Measurements from ENCODE around the gene MOBP.
"Not testable (repeated sequence)": the region's sequence is repeated elsewhere in the genome, so short reads cannot be mapped to it uniquely, and the experiment has no call there.

The MOBP gene

DNA sequence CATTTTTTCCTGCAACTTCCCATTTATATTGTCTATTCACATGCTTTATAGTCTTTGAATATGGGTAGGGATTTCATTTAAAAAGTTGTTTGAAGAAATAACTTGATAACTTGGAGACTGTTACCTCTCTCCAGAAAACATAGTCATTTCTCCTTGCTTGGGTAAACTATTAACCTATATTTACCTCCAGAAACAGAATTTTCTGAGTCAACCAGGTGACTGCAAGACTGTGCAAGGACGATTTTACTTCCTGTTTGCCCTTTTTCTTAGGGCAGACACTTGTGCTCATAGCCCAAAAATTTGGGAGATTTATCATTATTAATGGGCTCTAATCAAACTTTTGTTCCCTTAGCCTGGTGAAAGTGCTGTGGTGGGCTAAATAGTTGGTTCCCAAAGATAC is 14.3 kb upstream of the MOBP start:
- DNase-seq: no peak

DNA sequence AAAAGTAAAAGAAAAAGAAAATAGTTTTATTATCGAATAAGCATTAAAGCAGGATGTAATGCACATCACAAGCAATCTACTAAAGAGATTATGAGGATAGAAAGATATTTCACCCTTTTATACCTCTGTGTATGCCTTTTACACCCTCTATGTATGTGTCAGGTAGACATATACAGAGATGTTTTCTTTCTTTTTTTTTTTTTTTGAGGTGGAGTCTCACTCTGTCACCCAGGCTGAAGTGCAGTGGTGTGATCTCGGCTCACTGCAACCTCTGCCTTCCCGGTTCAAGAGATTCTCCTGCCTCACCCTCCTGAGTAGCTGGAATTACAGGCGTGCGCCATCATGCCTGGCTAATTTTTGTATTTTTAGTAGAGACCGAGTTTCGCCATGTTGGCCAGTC is 13.6 kb upstream of the MOBP start:
- not testable (repeated sequence) for DNase-seq

DNA sequence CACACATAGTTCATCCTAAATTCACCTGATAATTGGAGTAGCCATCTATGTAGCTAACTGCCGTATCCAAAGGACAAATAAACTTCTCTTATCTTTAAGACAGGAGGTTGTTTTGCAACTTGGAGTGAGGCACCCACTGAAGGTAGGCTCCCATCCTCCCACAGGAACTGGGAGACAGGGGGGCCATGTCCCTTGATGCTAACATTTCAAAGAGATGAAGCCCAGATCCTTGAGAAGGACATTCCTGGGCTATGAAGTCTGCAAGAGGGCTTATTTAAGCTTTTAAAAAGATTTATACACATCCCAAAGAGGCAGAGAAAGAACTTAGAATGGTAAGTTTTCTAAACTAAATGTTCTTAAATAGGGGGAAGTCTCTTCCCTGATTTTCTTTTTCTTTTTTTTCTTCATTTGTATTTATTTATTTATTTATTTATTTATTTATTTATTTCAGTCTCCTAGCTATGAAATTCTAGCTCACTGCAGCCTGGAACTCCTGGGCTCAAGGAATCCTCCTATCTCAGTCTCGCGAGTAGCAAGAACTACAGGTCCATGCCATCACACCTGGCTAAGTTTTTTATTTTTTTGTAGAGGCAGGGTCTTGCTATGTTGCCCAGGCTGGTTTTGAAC is 12.8 kb upstream of the MOBP start:
- no peak for DNase-seq

DNA sequence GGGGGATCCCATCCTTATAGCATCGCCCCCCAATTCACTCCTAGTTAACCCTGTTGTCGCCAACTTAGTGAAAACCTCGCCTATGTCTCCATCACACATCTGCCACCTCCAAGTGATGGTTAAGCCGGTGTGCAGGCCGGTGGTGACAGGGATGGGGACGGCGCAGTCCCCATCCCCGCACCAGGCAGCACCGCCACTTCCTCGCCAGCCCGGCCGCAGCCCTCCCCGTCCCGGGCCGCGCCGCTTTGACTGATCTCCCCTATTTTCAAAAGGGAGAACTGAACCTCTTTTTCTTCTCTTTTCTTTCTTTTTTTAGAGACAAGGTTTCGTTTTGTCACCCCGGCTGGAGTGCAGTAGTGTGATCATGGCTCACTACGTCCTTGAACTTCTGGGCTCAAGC is 11.3 kb upstream of the MOBP start:
- DNase-seq: no peak

DNA sequence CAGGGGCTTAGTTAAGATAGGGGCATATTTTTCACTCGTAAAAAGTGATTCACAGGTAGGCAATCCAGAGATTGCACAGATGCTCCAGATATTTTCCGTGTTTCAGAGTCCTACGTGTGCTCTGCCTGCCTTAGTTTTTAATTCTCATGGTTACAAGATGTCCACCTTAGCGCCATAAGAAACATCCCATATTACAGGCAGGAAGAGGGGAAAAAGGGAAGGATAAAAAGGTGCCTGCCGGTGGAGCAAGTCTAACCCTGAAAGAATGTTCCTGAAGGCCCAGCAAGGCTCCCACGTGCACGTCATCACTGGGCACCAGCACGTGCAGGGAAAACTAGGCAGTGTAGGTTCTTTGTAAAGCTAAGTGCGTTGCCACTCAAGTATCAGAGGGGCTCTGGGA is 10.1 kb upstream of the MOBP start:
- no peak for DNase-seq

DNA sequence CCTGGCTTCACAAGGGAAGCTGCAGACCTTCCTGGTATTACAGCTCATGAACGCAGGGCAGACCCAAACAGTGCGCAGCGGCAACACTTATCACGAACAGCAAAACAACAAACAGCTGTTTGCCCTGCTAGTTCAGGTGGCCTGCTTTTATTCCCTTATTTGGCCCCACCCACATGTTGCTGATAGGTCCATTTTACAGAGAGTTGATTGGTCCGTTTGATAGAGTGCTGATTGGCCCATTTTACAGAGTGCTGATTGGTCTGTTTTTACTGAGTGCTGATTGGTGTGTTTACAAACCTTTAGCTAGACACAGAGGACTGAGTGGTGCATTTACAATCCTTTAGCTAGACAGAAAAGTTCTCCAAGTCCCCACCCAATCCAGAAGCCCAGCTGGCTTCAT is 8.9 kb upstream of the MOBP start:
- not testable (repeated sequence) for DNase-seq

DNA sequence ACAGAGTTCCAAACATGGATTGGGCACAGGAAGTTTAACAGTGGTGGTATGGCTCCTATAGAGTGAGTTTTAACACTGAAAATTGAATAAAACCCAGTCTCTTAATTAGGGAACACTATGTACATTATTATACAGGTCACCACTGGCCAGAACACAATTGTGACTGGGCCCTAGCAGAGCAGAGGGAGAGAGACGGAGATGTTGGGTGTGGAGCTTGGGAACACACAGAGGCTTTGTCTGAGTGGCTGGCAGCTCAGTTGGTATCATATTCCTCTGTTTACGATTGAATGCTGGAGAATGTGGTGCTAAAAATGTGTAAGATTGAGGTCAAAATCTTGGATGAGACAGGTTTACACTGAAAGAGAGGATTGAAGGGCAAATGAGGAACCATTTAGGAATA is 6.8 kb upstream of the MOBP start:
- DNase-seq: no peak

DNA sequence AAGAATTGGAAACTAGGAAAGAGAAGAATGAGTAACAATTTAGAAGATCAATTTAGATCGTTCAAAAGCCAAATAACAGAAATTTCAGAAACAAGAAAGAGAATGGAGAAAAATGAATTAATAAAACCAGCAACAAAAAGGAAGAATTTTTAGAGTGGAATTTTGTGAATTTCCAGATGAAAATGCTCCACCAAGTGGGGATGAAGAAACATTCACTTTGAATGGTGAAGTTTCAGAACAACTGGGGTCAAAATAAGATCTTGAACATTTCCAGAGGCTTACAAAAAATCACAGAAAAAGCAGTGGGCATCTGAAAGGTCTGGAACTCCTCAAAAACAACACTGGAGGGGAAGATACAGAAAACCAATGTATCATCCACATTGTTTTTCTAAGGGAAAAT is 4.2 kb upstream of the MOBP start:
- DNase-seq: no peak

DNA sequence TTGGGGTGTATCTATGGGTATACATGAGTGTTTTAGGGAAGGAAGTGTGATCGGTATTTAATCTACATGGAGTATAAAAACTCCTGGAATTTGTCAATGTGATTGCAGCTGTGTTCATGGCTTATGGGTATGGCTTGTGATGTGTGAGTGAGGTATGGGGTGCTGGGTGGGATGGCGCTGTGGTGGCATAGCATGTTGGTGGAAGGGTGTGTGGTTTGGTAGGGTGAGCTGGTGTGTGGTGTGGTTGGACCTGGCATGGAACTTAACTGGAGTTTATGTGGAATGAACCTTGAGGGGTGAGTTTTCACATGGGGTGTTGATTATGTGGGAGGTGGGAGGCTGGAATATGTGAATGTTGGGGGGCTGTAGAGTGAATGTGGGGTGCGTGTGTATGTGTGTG is 492 bp upstream of the MOBP start:
- no peak for DNase-seq

DNA sequence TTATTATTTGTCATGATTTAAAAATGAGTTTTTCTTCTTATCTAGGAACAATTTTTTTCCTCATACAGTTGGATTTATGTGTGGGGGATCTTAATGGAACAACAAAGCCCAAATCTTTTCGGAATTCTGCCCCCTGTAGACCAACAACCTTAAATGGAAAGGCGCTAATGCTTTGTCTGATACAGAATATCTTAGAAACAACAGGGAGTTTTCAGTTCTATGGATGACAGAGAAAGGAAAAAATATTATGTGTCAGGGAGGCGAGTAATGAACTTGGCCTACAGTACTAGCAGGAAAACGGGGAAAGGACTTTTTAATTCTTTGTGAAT is 592 bp downstream of the MOBP start:
- no peak for DNase-seq

DNA sequence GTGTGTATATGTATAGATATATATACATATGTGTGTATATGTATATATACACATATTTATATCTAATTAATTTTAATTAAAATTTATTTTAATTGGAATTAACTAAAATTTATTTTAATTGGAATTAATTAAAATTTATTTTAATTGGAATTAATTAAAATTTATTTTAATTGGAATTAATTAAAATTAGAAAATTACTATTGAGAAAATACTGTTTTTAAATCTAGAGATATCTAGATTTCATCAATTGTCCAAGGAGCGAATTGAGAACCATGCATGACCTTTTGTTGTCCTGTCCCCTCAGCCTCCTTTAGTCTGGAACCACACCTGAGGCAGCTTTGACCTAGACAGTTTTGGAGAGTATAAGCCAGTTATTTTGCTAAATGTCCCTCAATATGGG is 1.8 kb downstream of the MOBP start:
- no peak for DNase-seq

DNA sequence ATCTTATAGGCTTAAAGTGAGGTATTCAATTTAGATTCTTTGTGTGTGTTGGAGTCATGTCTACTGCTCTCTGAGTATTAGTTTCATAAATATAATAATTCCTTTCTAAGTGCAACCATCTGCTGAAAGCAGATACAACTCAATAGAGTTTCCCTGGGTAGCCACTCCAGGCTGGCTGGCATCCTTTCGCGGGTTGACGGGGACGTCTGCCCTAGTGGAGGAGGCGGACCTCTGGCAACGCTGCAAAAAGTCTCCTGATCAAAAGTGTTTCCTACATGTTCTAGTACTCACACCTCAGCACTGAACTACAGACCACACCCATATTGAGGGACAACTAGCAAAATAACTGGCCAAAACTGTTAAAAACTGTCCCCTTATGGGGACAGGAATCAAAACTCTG is 2.5 kb downstream of the MOBP start:
- DNase-seq: no peak

DNA sequence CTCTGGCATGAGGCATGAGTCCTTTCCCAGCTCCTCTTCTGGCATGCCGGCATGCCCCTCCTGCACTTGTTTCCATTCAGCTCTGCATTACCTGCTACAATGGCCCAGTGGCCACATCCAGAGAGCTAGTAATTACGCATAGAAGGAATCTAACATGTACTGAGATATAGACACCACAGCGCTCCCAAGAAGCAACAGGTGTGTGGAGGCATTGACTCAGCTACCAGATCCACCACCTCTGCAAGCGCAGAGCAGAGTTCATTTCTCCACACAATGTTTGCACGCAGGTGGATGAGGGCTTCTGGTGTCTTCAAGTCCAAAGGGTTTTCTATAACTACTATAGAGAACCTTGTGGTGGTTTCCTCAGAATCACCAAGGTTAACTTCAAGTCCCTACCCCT is 4.2 kb downstream of the MOBP start:
- DNase-seq: no peak

DNA sequence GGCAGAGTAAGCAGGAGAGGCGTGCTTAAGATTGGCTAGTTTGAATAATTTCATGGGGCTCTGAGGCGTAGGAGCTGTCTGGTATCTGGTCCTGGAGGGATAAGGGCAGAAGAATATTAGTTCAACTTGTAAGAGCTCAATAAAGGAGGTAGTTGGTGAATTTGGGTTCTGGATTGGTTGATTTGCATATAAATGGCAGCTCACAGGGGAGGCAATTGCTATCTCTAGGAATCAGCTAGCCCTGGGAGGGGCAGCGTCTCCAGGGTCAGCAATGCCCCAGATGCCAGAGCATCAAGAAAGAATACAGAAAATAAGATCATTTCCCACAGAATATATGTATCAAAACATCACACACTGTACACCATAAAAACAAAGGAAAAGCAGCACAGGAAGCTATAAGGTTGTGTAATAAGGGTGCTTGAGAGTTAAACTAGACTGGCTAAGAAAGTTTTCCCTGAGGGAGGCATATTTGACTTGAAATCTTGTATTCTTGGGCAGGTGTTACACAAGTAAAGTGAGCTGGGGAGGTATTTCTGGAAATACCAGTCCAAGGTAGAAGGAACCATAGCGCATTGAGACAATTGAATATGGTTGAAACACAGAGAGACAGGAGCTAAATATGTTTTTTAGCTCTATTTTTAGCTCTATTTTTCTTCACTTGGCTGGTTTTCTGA is 6.1 kb downstream of the MOBP start:
- no peak for DNase-seq

DNA sequence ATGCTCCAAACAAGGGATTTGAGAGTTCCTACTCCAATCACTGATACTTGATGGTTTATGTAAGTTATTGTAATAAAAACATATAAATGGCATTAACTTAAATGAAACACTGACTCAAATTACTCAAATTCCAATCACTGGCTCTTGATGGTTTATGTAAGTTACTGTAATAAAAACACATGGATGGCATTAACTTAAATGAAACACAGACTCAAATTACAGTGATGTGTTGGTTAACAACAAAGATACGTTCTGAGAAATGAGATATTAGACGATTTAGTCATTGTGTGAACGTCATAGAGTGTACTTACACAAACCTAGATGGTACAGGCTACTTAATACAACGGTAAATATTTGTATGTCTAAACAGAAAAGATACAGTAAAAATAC is 6.6 kb downstream of the MOBP start:
- no peak for DNase-seq

DNA sequence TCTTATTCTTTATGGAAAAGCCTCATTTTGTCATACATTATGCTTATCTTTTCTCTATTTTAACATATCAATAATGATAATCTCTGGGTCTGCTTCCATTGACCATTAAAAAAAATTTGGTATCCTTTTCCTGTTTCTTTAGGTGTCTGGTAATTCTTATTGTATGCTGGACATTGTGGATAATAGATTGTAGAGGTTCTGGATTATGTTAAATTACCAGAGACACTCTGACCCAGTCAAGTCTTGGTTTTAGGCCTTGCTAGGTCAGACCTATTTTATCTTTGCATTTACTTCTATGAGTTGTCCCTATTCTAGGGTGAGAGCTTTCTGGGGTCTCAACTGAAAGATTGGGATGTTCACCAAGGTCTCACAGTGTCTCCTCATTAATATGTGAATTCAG is 9.3 kb downstream of the MOBP start:
- DNase-seq: no peak

DNA sequence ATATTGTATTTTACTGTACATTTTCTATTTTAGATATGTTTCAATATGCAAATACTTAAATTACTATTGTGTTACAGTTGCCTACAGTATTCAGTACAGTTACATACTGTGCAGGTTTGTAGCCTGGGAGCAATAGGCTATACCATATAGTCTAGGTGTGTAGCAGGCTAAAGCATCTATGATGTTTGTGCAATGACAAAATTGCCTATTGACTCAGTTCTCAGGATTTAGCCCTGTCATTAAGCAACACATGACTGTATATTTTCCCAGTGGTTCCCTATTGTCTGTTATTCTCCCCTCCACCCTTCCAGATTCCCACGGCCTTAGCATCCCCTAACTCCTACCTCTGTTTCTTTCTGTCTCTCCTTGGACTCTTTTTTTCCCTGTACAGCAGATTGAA is 10.7 kb downstream of the MOBP start:
- no peak for DNase-seq

DNA sequence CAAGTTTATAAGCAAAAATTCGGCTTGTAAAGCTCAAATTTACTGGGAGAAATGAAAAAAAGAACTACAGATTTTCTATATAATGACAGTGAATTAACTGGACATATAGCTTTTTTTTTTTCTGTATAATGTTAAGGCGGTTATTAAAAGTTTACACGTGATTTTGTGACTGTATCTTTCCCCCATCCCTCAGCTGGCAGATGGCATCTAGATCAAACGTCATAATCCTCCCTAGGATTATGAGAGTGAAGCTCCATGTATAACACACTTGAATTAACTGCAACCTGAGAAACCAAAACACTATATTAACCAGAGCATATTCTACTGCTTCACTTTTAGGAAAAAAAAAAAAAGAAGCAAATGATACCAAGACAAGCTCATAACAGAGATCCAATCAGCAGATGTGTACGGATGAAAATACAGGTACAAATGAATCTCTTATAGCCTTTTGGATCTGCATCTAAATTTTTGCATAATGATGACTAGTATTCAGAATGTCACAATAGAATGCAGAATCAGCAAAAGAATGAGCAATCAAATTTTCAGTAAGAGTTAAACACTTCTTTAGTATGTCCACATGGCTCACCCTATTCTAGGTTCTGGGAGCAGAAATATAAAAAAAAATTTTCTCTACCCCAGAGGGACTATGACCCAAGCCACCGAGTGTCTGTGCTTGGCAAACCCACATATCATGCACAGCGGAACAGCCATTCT is 12.4 kb downstream of the MOBP start:
- no peak for DNase-seq

DNA sequence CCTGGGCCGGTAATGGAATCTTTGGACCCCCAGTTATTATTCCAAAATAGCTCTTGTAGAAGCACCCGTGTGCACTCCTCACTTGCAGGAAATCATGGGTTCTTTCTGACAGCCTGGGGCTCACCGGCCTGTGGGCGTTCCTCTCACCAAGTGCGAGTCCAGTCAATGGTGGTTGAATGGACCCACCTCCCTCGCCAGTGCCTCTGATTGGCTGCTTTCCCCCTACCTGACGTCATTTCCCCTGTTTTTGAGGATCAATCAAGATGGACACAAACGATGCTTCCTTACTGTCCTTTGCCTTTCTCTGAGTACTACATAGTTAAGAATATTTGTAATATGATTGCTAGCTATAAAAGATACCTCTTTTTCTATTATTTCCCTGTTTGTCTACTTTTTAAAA is 18.1 kb downstream of the MOBP start:
- DNase-seq: no peak

DNA sequence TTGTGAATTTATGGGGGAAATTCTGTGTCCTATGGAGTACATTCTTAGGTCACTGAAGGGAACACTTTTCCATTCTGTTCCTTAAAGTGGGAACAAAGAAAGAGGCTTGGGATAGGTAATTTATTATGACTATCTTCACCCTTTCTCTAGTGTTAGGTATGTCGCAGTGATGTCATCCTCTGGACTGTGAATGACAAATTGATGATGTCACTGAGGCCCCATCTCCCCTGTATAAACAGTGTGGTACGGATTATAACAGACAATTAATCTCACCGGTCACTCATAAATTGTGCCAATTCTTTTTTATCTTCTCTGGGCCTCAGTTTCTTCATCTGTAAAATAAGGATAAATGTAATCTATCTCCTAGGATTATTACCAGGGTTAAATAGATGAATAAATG is 23.5 kb downstream of the MOBP start:
- no peak for DNase-seq

DNA sequence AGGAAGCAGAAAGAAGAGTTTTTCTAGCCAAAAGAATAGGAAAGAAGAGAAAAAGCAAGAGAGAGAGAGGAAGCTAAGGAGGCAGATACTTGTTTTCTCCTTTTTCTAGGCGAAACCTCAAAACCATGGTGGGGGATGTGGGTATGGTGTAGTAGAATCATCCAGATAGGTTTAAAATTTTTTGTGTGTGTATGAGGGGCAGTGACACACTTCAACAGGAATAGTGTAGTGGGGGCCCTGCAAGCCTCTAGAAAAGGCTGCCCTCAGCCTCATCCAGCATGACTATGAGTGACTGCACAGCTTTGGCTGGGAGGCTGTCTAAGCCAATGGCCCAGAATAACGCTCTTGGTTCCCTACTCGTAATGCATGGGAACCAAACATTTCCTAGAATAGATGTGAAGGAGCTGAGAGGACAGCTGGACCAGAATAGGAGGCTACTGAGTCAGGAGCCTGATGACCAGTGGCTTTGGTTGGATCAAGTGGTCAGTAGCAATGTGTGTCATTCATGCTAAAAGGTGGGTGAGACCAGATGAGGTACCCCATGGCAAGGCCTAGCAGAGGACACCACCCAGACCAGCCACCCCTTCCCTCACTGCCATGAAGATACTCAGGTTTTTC is 24.4 kb downstream of the MOBP start:
- DNase-seq: no peak

DNA sequence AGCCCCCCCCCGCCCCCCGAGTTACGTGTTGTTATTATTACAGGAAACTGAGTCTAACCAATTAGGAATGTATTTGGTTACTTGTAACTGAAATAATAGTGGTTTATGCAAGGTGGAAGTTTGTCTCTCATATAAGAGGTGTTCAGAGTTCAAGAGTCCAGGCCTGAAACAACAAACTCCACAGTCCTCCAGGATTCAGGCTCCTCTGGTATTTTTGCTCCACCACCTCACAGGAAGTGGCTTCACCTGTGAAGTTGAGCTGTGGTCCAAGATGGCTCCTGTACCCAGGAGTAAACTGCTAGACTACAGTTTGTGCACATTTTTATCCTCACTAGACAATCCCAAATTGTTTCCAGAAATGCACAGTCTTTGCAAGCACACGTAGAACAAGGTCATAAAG is 27.3 kb downstream of the MOBP start:
- no peak for DNase-seq

DNA sequence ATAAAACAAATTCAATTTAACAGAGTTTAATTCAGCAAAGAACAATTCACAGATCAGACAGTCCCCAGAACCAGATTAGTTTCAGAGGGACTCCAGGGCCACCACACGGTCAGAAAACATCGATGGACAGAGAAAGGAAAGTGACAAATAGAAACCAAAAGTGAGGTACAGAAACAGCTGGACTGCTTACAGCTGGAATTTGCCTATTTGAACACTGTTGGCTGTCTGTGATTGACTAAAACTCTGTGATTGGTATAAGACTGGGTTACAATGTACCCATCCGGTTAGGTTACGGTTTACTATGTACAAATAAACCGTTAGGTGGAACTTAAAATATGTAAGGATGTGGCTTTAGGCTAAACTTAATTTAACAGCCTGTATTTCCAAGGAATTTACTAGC is 30.3 kb downstream of the MOBP start:
- DNase-seq: no peak

DNA sequence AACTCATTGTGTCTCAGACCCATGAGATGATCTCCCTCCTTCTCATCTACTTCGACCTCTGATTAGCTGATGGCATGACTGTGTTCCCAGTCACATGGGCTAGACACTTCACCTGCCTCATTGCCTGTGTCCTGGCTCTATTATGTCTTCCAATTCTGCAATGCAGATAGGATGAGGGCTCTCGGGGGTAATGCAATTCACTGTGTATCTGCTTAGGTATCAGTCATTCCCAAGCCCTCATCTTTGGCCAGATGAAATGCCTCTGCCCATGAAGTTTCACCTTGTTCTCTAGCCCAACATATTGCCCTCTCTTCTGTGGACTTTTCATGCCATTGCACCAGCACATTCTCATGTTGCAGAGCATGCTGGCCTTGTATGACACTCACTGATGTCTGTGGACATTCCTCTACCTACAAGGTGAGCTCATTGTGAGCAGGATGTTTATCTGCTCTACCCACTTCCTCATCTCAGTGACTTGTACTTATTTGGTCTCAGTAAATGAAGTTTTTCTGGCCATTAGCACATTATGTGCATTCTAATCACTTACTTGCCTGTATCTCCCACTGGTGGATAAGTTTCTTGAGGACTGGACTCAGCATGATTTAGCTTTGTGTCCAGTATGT is 32.3 kb downstream of the MOBP start:
- DNase-seq: no peak
